ENCODE data around the gene CCDC3.

Gene CCDC3

GRCh38 chr10:12927896-12928295, 73.6 kb downstream of the CCDC3 start:
- ChIA-PET POLR2A (ENCODE audit: low non-redundant PET) (no interaction called here), CTCF (interaction anchor here (0.9 kb wide), 1 partner anchor 26 kb away, joined by 3 read pairs; no protein-coding TSS in a partner anchor)
- no peak overlapping the region for H3K27ac ChIP-seq
- no peak for TF ChIP-seq CTCF (conservative IDR thresholded peaks at IDR 0.05; ENCODE audit: low read depth)
- peak; percentile 42 for DNase-seq (ENCODE audit: low spot score)

GRCh38 chr10:12925845-12926244, 75.7 kb downstream of the CCDC3 start:
- POLR2A ChIA-PET (ENCODE audit: low non-redundant PET) = no interaction called here
- no peak overlapping the region for H3K27ac ChIP-seq
- CTCF ChIA-PET = no interaction called here
- no peak for TF ChIP-seq CTCF (conservative IDR thresholded peaks at IDR 0.05; ENCODE audit: low read depth)
- no peak for DNase-seq (ENCODE audit: low spot score)

GRCh38 chr10:12924911-12925310, 76.6 kb downstream of the CCDC3 start:
- ChIA-PET CTCF (no interaction called here), POLR2A (ENCODE audit: low non-redundant PET) (no interaction called here)
- no peak overlapping the region for H3K27ac ChIP-seq
- TF ChIP-seq CTCF (conservative IDR thresholded peaks at IDR 0.05; ENCODE audit: low read depth) = no peak
- DNase-seq (ENCODE audit: low spot score) = no peak

- POLR2A ChIA-PET (ENCODE audit: low non-redundant PET) = no interaction called here
- no peak for TF ChIP-seq CTCF (conservative IDR thresholded peaks at IDR 0.05; ENCODE audit: low read depth)
- CTCF ChIA-PET = no interaction called here
These were observed 79.2 kb downstream of the CCDC3 start for GRCh38 chr10:12922117-12922900.

GRCh38 chr10:12921163-12921562, 80.3 kb downstream of the CCDC3 start:
- POLR2A ChIA-PET (ENCODE audit: low non-redundant PET) = no interaction called here

More at GRCh38 chr10:12922117-12922900, 79.2 kb downstream of the CCDC3 start:
- H3K27ac ChIP-seq = no peak overlapping the region
- DNase-seq (ENCODE audit: low spot score) = no peak

GRCh38 chr10:12919574-12919973, 81.9 kb downstream of the CCDC3 start:
- ChIA-PET POLR2A (ENCODE audit: low non-redundant PET) (interaction anchor here (0.6 kb wide), 1 partner anchor 86 kb away, joined by 16 read pairs; no protein-coding TSS in a partner anchor), CTCF (interaction anchor here (0.6 kb wide), 1 partner anchor 432 kb away, joined by 3 read pairs; no protein-coding TSS in a partner anchor)
- H3K27ac ChIP-seq = no peak overlapping the region
- no peak for DNase-seq (ENCODE audit: low spot score)
- TF ChIP-seq CTCF (conservative IDR thresholded peaks at IDR 0.05; ENCODE audit: low read depth) = no peak

More at GRCh38 chr10:12921163-12921562, 80.3 kb downstream of the CCDC3 start:
- CTCF ChIA-PET = no interaction called here
- no peak overlapping the region for H3K27ac ChIP-seq
- DNase-seq (ENCODE audit: low spot score) = no peak
- no peak for TF ChIP-seq CTCF (conservative IDR thresholded peaks at IDR 0.05; ENCODE audit: low read depth)
